IMR-90 (cell line): Measurements from ENCODE around the gene L3MBTL2. TPM values are rescaled to one million over a fixed set of nuclear protein-coding genes. Genes with fewer than 3 reads are reported as not detected.

Source experiments
- ATAC-seq: fragments of 200-7000 bp; cut with Tn5 transposase; 2 replicates; pipeline ENCODE4 v1.9.1; 2020; ENCODE audit warnings: low read depth, mild to moderate bottlenecking, moderate library complexity
- BruUV-seq: library from RNA; stranded (reverse); fragments of 400-500 nt; replicated peaks from 2 replicates; lab custom pipeline; 2021; lab: Mats Ljungman, UMichigan
- CTCF ChIA-PET: fragments of 300-600 bp; formaldehyde crosslinking; extraction: SDS; loops from one replicate; lab custom pipeline; 2021; ENCODE audit warnings: antibody characterized with exemption; lab: Yijun Ruan, JAX
- POLR2A ChIA-PET: fragments of 300-600 bp; sonication (Branson Sonifier 250); formaldehyde crosslinking; loops from one replicate; lab custom pipeline; 2022; ENCODE audit warnings: antibody characterized with exemption; ENCODE audit not compliant: unreplicated experiment; lab: Charles Lee
- DNase-seq: peaks from one replicate; pipeline ENCODE4 v3.0.0; 2013
- H2AFZ ChIP-seq: replicated peaks from 2 replicates; pipeline ENCODE3; 2013; ENCODE audit warnings: low read length, mild to moderate bottlenecking; ENCODE audit not compliant: poor library complexity
- H2AK5ac ChIP-seq: 2 replicates; pipeline ENCODE4 v1.6.1; 2013; ENCODE audit warnings: low read depth, low read length, inconsistent platforms
- H2AK9ac ChIP-seq: replicated peaks from 2 replicates; pipeline ENCODE3; 2013; ENCODE audit warnings: mild to moderate bottlenecking, low read depth, low read length, moderate library complexity; ENCODE audit not compliant: poor library complexity
- H2BK120ac ChIP-seq: 2 replicates; pipeline ENCODE4 v1.6.1; 2013; ENCODE audit warnings: low read depth, low read length, inconsistent platforms
- H2BK15ac ChIP-seq: 3 replicates; pipeline ENCODE4 v1.6.1; 2013; ENCODE audit warnings: low read depth, low read length, inconsistent platforms
- H2BK20ac ChIP-seq: 2 replicates; pipeline ENCODE4 v1.6.1; 2013; ENCODE audit warnings: low read depth, mild to moderate bottlenecking, inconsistent platforms, low read length, moderate library complexity
- H2BK5ac ChIP-seq: 2 replicates; pipeline ENCODE4 v1.6.1; 2013; ENCODE audit warnings: mild to moderate bottlenecking, low read depth, low read length, inconsistent platforms; ENCODE audit not compliant: poor library complexity, severe bottlenecking
- H3K14ac ChIP-seq: replicated peaks from 2 replicates; pipeline ENCODE4 v1.6.1; 2013; ENCODE audit warnings: low read depth, low read length, inconsistent platforms
- H3K18ac ChIP-seq: 2 replicates; pipeline ENCODE4 v1.6.1; 2013; ENCODE audit warnings: low read depth, low read length, control low read depth
- H3K23ac ChIP-seq: 2 replicates; pipeline ENCODE4 v1.6.1; 2013; ENCODE audit warnings: low read depth, low read length, inconsistent platforms
- H3K27ac ChIP-seq: 2 replicates; pipeline ENCODE4 v1.5.1; 2013; ENCODE audit warnings: mild to moderate bottlenecking, control low read depth, low read length; ENCODE audit not compliant: insufficient read depth
- H3K27me3 ChIP-seq: 2 replicates; pipeline ENCODE4 v1.6.1; 2013; ENCODE audit warnings: low read length; ENCODE audit not compliant: control insufficient read depth, insufficient read depth
- H3K36me3 ChIP-seq: 2 replicates; pipeline ENCODE4 v1.6.1; 2013; ENCODE audit warnings: low read length, mixed read lengths; ENCODE audit not compliant: control insufficient read depth, insufficient read depth
- H3K4ac ChIP-seq: 2 replicates; pipeline ENCODE4 v1.6.1; 2013; ENCODE audit warnings: low read depth, low read length, inconsistent platforms
- H3K4me1 ChIP-seq: 2 replicates; pipeline ENCODE4 v1.6.1; 2013; ENCODE audit warnings: low read length, mixed read lengths; ENCODE audit not compliant: control insufficient read depth, insufficient read depth
- H3K4me2 ChIP-seq: 2 replicates; pipeline ENCODE4 v1.6.1; 2013; ENCODE audit warnings: low read depth, mild to moderate bottlenecking, control low read depth, low read length, moderate library complexity
- H3K4me3 ChIP-seq: 2 replicates; pipeline ENCODE4 v1.5.1; 2013; ENCODE audit warnings: low read depth, mild to moderate bottlenecking, control low read depth, low read length, moderate library complexity; ENCODE audit not compliant: insufficient read depth
- H3K56ac ChIP-seq: 2 replicates; pipeline ENCODE4 v1.6.1; 2013; ENCODE audit warnings: low read length, inconsistent platforms; ENCODE audit not compliant: insufficient read depth; ENCODE audit errors: extremely low read depth
- H3K79me1 ChIP-seq, 2 experiments: 2 replicates each; pipeline ENCODE4 v1.6.1; 2013; ENCODE audit warnings: low read length in 2 of 2, inconsistent platforms in 1 of 2, low read depth in 1 of 2
- H3K9ac ChIP-seq: 2 replicates; pipeline ENCODE4 v1.6.1; 2013; ENCODE audit warnings: low read depth, low read length, control low read depth
- H3K9me1 ChIP-seq: 2 replicates; pipeline ENCODE4 v1.6.1; 2013; ENCODE audit warnings: low read length, inconsistent platforms; ENCODE audit not compliant: insufficient read depth
- H3K9me3 ChIP-seq: 2 replicates; pipeline ENCODE4 v1.6.1; 2013; ENCODE audit warnings: low read length; ENCODE audit not compliant: control insufficient read depth, insufficient read depth
- H4K20me1 ChIP-seq: 2 replicates; pipeline ENCODE4 v1.6.1; 2013; ENCODE audit warnings: low read length, inconsistent platforms; ENCODE audit not compliant: insufficient read depth
- H4K5ac ChIP-seq: 2 replicates; pipeline ENCODE4 v1.6.1; 2013; ENCODE audit warnings: mild to moderate bottlenecking, low read depth, low read length, control low read depth
- H4K8ac ChIP-seq, 2 experiments: 2 replicates each; pipeline ENCODE4 v1.6.1; 2013; ENCODE audit warnings: low read depth in 2 of 2, low read length in 2 of 2, control low read depth in 1 of 2, inconsistent platforms in 1 of 2
- H4K91ac ChIP-seq: 2 replicates; pipeline ENCODE4 v1.6.1; 2013; ENCODE audit warnings: low read depth, low read length, inconsistent platforms; ENCODE audit not compliant: insufficient read depth
- BHLHE40 ChIP-seq: fragments of 150-350 bp; IDR thresholded peaks from 2 replicates; pipeline ENCODE4 v1.6.1; 2016; ENCODE audit warnings: mild to moderate bottlenecking, low read depth, low read length
- CEBPB ChIP-seq: IDR thresholded peaks from 2 replicates; pipeline ENCODE4 v1.6.1; 2012; ENCODE audit warnings: low read depth, low read length, improper control_type of control experiment
- MXI1 ChIP-seq: IDR thresholded peaks from 2 replicates; pipeline ENCODE4 v1.6.1; 2012; ENCODE audit warnings: low read depth, mild to moderate bottlenecking, low read length, moderate library complexity, borderline replicate concordance
- RCOR1 ChIP-seq: IDR thresholded peaks from 2 replicates; pipeline ENCODE4 v1.6.1; 2012; ENCODE audit warnings: mild to moderate bottlenecking, low read length, improper control_type of control experiment; ENCODE audit not compliant: insufficient replicate concordance
- SMC3 ChIP-seq: fragments of 150-350 bp; IDR thresholded peaks from 2 replicates; pipeline ENCODE4 v1.6.1; 2016; ENCODE audit warnings: low read depth, mild to moderate bottlenecking, antibody characterized with exemption, low read length, moderate library complexity
- WGBS, 2 experiments: methylation state at CpG; one replicate each; pipeline versions ENCODE4 v1.1.5 to v1.1.7; 2013; ENCODE audit warnings: missing lambda C conversion rate in 2 of 2; ENCODE audit not compliant: insufficient read length in 1 of 2; ENCODE audit errors: extremely low coverage in 2 of 2; 5-methylcytosine and 5-hydroxymethylcytosine counted together
- dilution Hi-C: fragments of 300-500 bp; cut with HindIII; formaldehyde crosslinking; loops from one replicate; pipeline ENCODE4 v1.14.3; 2018; ENCODE audit warnings: low sequenced_read_pairs; ENCODE audit not compliant: unreplicated experiment
- in situ Hi-C: fragments of 300-500 bp; cut with MboI; formaldehyde crosslinking; loops from 3 replicates; pipeline ENCODE4 v1.14.3; 2019; ENCODE audit warnings: low sequenced_read_pairs, inconsistent platforms, mixed read lengths
- intact Hi-C: fragments of 100-400 bp; cut with micrococcal nuclease; formaldehyde crosslinking; loops from 2 replicates; pipeline ENCODE4 v1.10.0; 2022
- polyA plus RNA-seq, 3 experiments: library from polyadenylated mRNA; depleted of rRNA; stranded (reverse); fragments of >200 nt; gene quantifications; 2 replicates each; pipeline ENCODE4 v1.2.3, GENCODE V29; 2012; ENCODE audit warnings: low replicate concordance in 1 of 3
- total RNA-seq: library from RNA; depleted of rRNA; stranded (reverse); fragments of >200 nt; gene quantifications from 2 replicates; pipeline ENCODE4 v1.2.3, GENCODE V29; 2012
- TF ChIP-seq, protein P1 (sequence below): conservative IDR thresholded peaks from 2 replicates; pipeline ENCODE4 v1.5.1; 2012; ENCODE audit warnings: mild to moderate bottlenecking, low read depth, low read length, improper control_type of control experiment

Gene L3MBTL2
- total and polyA plus RNA-seq, 2 of the 4 experiments (the other 2 are of a cell fraction) = 20.6 to 25.1 TPM

DNA sequence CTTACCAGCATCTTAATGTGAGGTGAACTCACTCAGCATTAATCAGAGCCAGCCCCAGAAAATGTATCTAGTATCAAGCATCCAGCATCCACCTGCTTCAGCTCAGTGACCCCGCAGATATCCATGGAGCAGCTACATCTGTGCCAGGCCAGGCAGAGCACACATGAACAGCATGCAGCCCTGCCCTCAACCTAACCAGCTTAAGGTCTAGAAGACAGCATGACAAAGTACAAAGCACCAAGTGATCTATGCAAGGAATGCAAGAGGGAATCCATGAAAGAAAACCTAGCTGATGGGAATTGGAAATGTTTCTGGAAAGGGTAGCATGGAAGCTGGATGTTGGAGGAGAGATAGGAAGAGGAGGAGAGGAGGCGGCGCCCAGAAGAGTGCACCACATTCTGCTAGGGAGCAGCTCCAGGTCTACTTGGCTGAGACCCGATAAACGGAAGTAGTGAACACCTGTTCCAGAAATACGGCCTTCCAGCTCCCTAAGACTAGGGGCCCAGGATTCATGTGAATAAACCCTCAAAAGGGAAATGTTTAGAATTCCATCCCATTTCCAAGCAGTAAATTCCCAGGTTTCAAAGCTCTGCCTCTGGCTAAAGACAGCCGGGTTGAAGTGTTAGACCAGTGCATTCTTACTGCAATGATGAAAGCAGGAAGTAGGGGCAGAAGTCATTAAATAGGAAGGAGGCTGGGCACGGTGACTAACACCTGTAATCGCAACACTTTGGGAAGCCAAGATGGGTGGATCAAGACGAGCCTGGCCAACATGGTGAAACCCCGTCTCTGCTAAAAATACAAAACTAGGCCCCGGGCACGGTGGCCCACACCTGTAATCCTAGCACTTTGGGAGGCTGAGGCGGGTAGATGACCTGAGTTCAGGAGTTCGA is 23.5 kb upstream of the L3MBTL2 start:
- Histone ChIP-seq H2BK15ac (no peak overlapping the region), H3K27ac (no peak overlapping the region), H2BK5ac (no peak overlapping the region), H3K36me3 (peaks cover 30% of the 10 kb centered on the region), H2AFZ (no peak overlapping the region), H3K18ac (no peak overlapping the region), H3K4me2 (no peak overlapping the region), H3K56ac (no peak overlapping the region), H3K14ac (no peak overlapping the region), H4K91ac (no peak overlapping the region), H4K8ac (no peak overlapping the region), H2AK9ac (no peak overlapping the region), H2BK20ac (no peak overlapping the region), H3K9me1 (peaks cover 8% of the 10 kb centered on the region; the same call in 1 of the 2 replicates), H4K5ac (no peak overlapping the region), H2BK120ac (no peak overlapping the region), H3K23ac (no peak overlapping the region), H3K27me3 (no peaks in the 10 kb centered on the region), H4K20me1 (peaks cover 10% of the 10 kb centered on the region; the same call in 1 of the 2 replicates), H3K4me3 (no peak overlapping the region), H3K79me1 (peaks cover 0 to 15% of the 10 kb centered on the region in 2 experiments; a peak in 2 of 4 replicates), H3K4ac (no peak overlapping the region), H2AK5ac (no peak overlapping the region), H3K9ac (no peak overlapping the region), H3K9me3 (no peaks in the 10 kb centered on the region), H3K4me1 (peaks cover 3% of the 10 kb centered on the region; the same call in 1 of the 2 replicates)
- peak; percentile 66 for DNase-seq
- ATAC-seq = peak; percentile 68
- no peak for TF ChIP-seq MXI1
- TF ChIP-seq BHLHE40 = no peak
- TF ChIP-seq RCOR1 = no peak
- TF ChIP-seq, protein P1, sequence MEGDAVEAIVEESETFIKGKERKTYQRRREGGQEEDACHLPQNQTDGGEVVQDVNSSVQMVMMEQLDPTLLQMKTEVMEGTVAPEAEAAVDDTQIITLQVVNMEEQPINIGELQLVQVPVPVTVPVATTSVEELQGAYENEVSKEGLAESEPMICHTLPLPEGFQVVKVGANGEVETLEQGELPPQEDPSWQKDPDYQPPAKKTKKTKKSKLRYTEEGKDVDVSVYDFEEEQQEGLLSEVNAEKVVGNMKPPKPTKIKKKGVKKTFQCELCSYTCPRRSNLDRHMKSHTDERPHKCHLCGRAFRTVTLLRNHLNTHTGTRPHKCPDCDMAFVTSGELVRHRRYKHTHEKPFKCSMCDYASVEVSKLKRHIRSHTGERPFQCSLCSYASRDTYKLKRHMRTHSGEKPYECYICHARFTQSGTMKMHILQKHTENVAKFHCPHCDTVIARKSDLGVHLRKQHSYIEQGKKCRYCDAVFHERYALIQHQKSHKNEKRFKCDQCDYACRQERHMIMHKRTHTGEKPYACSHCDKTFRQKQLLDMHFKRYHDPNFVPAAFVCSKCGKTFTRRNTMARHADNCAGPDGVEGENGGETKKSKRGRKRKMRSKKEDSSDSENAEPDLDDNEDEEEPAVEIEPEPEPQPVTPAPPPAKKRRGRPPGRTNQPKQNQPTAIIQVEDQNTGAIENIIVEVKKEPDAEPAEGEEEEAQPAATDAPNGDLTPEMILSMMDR = no peak
- TF ChIP-seq SMC3 = no peak
- no peak; the same call in 1 of the 2 replicates for TF ChIP-seq CEBPB
- dilution Hi-C loops (no loop called here), intact Hi-C loops (no loop called here), in situ Hi-C loops (no loop called here)
- ChIA-PET CTCF (interaction anchor here (0.6 kb wide), 1 partner anchor 144 kb away, joined by 9 read pairs; no protein-coding TSS in a partner anchor), POLR2A (interaction anchor here (0.6 kb wide), 1 partner anchor 151 kb away, joined by 8 read pairs; no protein-coding TSS in a partner anchor)
- BruUV-seq = no TSS peak
- WGBS, 2 experiments = 84% methylated on average over 8 of the region's 15 CpGs; no CpG with 5 or more reads in 1 of the 2 experiments
